Ishikawa (cell line): ENCODE results near the gene CHST11.

Experiments used
- CEBPB ChIP-seq: IDR thresholded peaks from 2 replicates; pipeline ENCODE4 v1.6.1; 2012
- CREB1 ChIP-seq: IDR thresholded peaks from 2 replicates; pipeline ENCODE4 v1.6.1; 2012; ENCODE audit warnings: low read depth
- EGR1 ChIP-seq: IDR thresholded peaks from 2 replicates; pipeline ENCODE4 v1.6.1; 2012
- EP300 ChIP-seq: IDR thresholded peaks from 2 replicates; pipeline ENCODE4 v1.6.1; 2012; ENCODE audit warnings: borderline replicate concordance
- FOXM1 ChIP-seq: IDR thresholded peaks from 2 replicates; pipeline ENCODE4 v1.6.1; 2012; ENCODE audit warnings: low read depth, borderline replicate concordance
- NFIC ChIP-seq: IDR thresholded peaks from 2 replicates; pipeline ENCODE4 v1.6.1; 2012
- RAD21 ChIP-seq: IDR thresholded peaks from 2 replicates; pipeline ENCODE4 v1.6.1; 2012; ENCODE audit warnings: low read depth
- TAF1 ChIP-seq: IDR thresholded peaks from 2 replicates; pipeline ENCODE4 v1.6.1; 2012; ENCODE audit warnings: low read depth, mild to moderate bottlenecking
- TCF12 ChIP-seq: IDR thresholded peaks from 2 replicates; pipeline ENCODE4 v1.6.1; 2012; ENCODE audit warnings: low read depth
- TEAD4 ChIP-seq: IDR thresholded peaks from 2 replicates; pipeline ENCODE4 v1.6.1; 2012
- YY1 ChIP-seq: IDR thresholded peaks from 2 replicates; pipeline ENCODE4 v1.6.1; 2012; ENCODE audit warnings: low read depth
- ZBTB7A ChIP-seq: IDR thresholded peaks from 2 replicates; pipeline ENCODE4 v1.6.1; 2012; ENCODE audit warnings: low read depth
- TF ChIP-seq, protein P1 (sequence below): IDR thresholded peaks from 2 replicates; pipeline ENCODE4 v1.6.1; 2012; ENCODE audit warnings: low read depth, mild to moderate bottlenecking
- TF ChIP-seq, protein P2 (sequence below): IDR thresholded peaks from 2 replicates; pipeline ENCODE4 v1.6.1; 2012
- TF ChIP-seq, protein P3 (sequence below): IDR thresholded peaks from 2 replicates; pipeline ENCODE4 v1.6.1; 2012

Gene CHST11

DNA sequence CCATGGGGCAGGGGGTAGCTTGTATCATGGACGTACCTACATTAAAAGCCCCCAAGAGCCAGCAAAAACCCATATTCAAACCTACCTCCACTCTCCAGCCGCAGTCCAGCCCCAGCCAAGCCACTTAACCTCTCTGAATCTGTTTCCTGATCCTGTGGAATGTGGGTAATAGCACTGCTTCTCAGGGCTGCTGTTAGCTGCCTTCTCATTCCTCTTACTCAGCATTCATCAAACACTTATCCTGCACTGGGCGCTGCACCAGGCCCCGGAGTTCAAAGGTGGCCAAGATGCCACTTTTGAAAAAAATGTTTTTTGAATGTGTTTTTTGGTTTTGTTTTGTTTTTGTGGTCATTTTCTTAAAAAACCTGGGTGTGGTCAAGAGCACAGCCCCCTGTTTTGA, 237.4 kb downstream of the CHST11 start:
- TF ChIP-seq TCF12 (no peak), FOXM1 (no peak), TEAD4 (no peak), ZBTB7A (no peak), RAD21 (no peak), EGR1 (no peak), EP300 (no peak)
- TF ChIP-seq, protein P1, sequence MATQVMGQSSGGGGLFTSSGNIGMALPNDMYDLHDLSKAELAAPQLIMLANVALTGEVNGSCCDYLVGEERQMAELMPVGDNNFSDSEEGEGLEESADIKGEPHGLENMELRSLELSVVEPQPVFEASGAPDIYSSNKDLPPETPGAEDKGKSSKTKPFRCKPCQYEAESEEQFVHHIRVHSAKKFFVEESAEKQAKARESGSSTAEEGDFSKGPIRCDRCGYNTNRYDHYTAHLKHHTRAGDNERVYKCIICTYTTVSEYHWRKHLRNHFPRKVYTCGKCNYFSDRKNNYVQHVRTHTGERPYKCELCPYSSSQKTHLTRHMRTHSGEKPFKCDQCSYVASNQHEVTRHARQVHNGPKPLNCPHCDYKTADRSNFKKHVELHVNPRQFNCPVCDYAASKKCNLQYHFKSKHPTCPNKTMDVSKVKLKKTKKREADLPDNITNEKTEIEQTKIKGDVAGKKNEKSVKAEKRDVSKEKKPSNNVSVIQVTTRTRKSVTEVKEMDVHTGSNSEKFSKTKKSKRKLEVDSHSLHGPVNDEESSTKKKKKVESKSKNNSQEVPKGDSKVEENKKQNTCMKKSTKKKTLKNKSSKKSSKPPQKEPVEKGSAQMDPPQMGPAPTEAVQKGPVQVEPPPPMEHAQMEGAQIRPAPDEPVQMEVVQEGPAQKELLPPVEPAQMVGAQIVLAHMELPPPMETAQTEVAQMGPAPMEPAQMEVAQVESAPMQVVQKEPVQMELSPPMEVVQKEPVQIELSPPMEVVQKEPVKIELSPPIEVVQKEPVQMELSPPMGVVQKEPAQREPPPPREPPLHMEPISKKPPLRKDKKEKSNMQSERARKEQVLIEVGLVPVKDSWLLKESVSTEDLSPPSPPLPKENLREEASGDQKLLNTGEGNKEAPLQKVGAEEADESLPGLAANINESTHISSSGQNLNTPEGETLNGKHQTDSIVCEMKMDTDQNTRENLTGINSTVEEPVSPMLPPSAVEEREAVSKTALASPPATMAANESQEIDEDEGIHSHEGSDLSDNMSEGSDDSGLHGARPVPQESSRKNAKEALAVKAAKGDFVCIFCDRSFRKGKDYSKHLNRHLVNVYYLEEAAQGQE, result no peak
- TF ChIP-seq, protein P2, sequence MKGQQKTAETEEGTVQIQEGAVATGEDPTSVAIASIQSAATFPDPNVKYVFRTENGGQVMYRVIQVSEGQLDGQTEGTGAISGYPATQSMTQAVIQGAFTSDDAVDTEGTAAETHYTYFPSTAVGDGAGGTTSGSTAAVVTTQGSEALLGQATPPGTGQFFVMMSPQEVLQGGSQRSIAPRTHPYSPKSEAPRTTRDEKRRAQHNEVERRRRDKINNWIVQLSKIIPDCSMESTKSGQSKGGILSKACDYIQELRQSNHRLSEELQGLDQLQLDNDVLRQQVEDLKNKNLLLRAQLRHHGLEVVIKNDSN, result no peak

DNA sequence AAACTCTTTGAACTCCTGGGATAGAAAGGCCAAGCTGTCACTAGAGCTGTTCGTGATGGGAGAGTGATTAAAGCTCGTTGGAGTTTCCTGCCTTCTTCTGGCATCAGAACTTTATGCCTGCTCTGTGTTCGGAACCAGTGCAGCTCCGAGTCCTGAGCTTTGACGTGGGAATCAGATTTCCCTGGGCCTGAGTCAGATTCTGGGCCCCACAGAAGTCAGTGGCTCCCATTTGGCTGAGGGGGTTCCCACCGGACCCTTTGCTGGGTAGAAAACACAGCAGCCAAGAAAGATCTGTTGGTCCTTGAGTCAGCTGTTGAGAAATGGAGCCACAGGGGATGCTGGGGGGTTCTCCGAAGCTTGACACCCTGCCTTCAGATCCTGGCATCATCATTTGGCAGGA, 238.0 kb downstream of the CHST11 start:
- TF ChIP-seq YY1 (no peak), EP300 (no peak), TCF12 (no peak), EGR1 (no peak), ZBTB7A (no peak), FOXM1 (no peak)
- TF ChIP-seq, protein P3, sequence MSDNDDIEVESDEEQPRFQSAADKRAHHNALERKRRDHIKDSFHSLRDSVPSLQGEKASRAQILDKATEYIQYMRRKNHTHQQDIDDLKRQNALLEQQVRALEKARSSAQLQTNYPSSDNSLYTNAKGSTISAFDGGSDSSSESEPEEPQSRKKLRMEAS, result no peak

DNA sequence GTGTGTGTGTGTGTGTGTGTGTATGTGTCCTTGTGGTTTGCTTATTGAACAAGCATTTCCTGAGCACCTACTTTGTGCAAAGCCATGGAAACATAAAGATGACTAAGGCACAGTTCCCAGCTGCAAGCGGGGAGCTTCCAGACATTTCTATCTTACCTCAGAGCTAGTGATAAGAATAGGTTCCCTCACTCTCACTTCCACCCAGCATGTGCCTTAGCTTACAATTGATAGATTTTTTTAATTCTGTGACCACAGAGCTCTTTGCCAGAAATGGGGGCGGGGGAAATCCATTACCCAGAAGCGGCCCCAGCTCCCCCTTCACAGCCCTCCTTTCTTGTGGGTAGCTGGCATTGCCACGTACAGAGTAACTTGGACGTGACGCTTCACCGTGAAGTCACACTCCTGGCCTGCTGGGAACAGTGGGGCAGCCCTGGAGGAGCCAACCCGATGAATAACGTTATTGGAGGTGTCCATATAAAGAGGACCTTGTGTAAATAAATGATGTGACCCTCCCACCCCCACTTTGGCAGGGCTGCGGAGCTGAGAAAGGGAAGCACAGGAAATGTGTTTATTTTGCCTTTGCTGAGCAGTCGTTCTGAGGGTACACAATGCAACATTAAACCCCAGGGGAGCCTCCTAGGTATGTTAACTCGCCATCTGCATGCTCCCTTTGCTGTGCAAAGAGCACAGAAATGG, 238.9 kb downstream of the CHST11 start:
- TF ChIP-seq, protein P3, result no peak
- TF ChIP-seq, protein P2, result no peak
- TF ChIP-seq NFIC, result no peak

DNA sequence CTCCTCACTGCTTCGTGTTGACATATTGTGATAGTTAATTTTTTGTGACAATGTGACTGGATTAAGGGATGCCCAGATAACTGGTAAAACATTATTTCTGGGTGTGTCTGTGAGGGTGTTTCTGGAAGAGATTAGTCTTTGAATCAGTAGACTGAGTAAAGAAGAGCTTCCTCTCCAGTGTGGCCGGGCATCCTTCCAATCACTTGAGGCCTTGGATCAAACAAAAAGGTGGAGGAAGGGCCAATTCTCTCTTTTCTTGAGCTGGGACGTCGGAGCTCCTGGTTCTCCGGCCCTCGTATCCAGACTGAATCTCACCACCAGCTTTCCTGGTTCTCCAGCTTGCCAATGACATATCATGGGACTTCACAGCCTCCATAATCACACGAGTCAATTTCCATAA, 240.4 kb downstream of the CHST11 start:
- TF ChIP-seq ZBTB7A, result no peak
- TF ChIP-seq EP300, result no peak
- no peak for TF ChIP-seq NFIC
- TF ChIP-seq TAF1, result no peak
- no peak for TF ChIP-seq CREB1
- no peak for TF ChIP-seq TCF12
- TF ChIP-seq TEAD4, result no peak
- no peak for TF ChIP-seq YY1
- TF ChIP-seq, protein P3, result no peak
- no peak for TF ChIP-seq FOXM1
- TF ChIP-seq, protein P2, result no peak
- no peak for TF ChIP-seq RAD21
- no peak for TF ChIP-seq CEBPB
- TF ChIP-seq, protein P1, result no peak
- no peak for TF ChIP-seq EGR1

DNA sequence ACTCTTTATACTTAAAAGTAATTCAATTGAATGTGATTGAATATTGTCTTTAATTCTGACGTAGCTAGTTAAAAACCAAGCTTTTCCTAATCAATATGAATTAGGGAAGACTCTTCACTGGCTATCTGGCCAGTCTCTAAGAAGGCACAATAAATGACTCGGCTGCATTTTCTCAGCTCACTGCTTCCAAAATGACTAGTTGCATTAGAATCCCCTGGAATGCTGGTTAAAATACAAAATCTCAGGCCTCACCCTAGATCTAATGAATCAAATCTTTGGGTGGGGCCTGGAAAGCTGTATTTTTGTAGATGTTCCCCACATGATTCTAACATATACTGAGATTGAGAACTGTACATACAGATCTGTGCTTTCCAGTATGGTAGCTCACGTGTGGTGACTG, 242.1 kb downstream of the CHST11 start:
- TF ChIP-seq YY1 (no peak), CREB1 (no peak), TCF12 (no peak), FOXM1 (no peak), TEAD4 (no peak), TAF1 (no peak)
- TF ChIP-seq, protein P3, result no peak
